Activated T-helper 1 cell treated with anti-CD3 and anti-CD28 coated beads, Interleukin-2, amount 50 U/mL, for 16 hours (primary cell): Measurements from ENCODE around the gene GPBP1L1.
"Not testable (repeated sequence)": the region's sequence is repeated elsewhere in the genome, so short reads cannot be mapped to it uniquely, and the experiment has no call there.

Source experiments
- DNase-seq, 2 donors: peaks; one replicate each; pipeline ENCODE4 v3.0.0-alpha.2; 2020; ENCODE audit warnings: low read depth in 1 of 2, low spot score in 1 of 2

GPBP1L1 gene

GRCh38 chr1:45682942-45683341, 3.4 kb downstream of the GPBP1L1 start:
- DNase-seq: no peak

- DNase-seq: no peak
Observed at GRCh38 chr1:45679123-45679522, 7.2 kb downstream of the GPBP1L1 start.

GRCh38 chr1:45678489-45678888, 7.8 kb downstream of the GPBP1L1 start:
- DNase-seq: no peak

GRCh38 chr1:45677751-45678245, 8.5 kb downstream of the GPBP1L1 start:
- DNase-seq: no peak

DNA sequence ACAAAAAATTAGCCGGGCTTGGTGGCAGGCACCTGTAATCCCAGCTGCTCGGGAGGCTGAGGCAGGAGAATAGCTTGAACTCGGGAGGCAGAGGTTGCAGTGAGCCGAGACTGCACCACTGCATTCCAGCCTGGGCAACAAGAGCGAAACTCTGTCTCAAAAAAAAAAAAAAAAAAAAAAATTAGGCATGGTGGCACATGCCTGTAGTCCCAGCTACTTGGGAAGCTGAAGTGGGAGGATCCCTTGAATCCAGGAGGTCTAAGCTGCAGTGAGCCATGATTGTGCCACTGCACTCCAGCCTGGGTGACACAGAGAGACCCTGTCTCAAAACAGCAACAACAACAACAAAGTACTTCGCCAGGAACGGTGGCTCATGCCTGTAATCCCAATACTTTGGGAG, 9.8 kb downstream of the GPBP1L1 start:
- DNase-seq: not testable (repeated sequence)

DNA sequence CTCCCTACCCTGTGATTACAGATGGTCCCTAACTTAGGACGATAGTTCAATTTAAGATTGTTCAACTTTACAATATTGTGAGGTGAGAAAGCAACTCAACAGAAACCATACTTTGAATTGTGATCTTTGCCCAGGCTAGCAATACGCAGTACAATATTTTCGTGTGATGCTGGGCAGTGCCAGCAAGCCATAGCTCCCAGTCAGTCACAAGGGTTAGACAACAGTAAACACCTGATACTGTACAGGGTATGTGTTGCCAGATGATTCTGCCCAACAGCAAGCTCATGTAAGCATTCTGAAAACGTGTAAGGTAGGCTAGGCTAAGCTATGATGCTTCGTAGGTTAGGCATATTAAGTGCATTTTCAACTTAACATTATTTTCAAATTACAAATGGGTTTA, 11.9 kb downstream of the GPBP1L1 start:
- DNase-seq: no peak

- DNase-seq: no peak
Observed at GRCh38 chr1:45673956-45674355, 12.4 kb downstream of the GPBP1L1 start.

GRCh38 chr1:45669859-45670655, 16.3 kb downstream of the GPBP1L1 start:
- DNase-seq: no peak

GRCh38 chr1:45669379-45669778, 17.0 kb downstream of the GPBP1L1 start:
- no peak for DNase-seq

DNA sequence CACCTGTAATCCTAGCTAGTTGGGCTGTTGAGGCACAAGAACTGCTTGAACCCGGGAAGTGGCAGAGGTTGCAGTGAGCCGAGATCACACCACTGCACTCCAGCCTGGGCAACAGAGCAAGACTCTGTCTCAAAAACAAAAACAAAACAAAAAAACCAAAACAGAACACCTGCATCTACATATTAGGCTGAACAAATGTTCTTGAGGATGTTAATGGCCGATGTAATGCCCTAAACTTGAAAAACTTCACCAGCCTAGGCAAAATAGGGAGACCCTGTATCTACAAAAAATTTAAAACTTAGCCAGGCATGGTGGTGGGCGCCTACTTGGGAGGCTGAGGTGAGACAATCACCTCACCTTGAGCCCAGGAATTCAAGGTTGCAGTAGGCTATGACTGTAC, 17.8 kb downstream of the GPBP1L1 start:
- no peak for DNase-seq

GRCh38 chr1:45667321-45668111, 18.8 kb downstream of the GPBP1L1 start:
- no peak for DNase-seq

- no peak for DNase-seq
Observed at GRCh38 chr1:45666836-45667235, 19.5 kb downstream of the GPBP1L1 start.

- DNase-seq: no peak
Observed at GRCh38 chr1:45660336-45660735, 26.0 kb downstream of the GPBP1L1 start.

- no peak for DNase-seq
Observed at GRCh38 chr1:45659222-45659621, 27.1 kb downstream of the GPBP1L1 start.

DNA sequence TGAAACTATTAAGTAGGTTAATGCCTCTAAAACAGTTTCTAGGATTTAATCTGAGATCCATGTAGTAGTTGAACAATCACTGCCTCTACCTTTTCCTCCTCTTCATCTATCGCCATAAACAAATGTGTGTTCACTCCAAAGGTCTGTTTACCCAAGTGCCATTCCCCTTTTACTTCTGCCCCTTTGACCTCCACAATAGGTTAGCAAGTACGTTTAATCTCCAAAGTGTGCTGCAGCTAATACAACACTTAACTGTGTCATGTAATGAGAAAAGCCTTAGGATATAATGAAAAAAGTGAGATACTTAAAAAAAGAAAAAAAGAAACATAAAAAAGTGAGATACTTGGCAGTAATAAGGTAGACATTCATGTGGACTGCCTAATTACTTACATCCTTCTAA, 28.2 kb downstream of the GPBP1L1 start:
- no peak for DNase-seq

DNA sequence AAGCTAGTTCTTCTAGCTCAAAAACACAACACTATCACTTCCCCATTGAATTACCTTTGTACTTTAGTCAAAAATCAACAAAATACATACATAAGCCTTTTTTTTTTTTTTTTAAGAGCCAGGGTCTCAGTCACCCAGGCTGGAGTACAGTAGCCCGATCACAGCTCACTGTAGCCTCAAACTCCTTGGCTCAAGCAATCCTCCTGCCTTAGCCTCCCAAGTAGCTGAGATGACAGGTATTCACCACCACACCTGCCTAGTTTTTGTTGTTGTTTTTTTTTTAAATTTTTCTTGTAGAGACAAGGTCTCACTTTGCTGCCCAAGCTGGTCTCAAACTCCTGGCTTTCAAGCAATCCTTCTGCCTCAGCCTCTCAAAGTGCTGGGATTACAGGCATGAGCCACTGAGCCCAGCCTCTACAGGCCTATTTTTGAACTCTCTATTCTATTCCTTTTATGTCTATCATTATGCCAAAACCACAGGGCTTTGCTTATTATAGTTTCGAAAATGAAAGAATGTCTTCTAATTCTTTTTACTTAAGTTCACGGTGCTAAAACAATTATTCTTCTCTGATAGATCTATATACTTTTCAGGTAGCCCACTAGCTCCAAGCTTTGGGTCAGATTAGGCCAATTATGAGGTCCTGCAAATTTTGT, 29.6 kb downstream of the GPBP1L1 start:
- no peak for DNase-seq

DNA sequence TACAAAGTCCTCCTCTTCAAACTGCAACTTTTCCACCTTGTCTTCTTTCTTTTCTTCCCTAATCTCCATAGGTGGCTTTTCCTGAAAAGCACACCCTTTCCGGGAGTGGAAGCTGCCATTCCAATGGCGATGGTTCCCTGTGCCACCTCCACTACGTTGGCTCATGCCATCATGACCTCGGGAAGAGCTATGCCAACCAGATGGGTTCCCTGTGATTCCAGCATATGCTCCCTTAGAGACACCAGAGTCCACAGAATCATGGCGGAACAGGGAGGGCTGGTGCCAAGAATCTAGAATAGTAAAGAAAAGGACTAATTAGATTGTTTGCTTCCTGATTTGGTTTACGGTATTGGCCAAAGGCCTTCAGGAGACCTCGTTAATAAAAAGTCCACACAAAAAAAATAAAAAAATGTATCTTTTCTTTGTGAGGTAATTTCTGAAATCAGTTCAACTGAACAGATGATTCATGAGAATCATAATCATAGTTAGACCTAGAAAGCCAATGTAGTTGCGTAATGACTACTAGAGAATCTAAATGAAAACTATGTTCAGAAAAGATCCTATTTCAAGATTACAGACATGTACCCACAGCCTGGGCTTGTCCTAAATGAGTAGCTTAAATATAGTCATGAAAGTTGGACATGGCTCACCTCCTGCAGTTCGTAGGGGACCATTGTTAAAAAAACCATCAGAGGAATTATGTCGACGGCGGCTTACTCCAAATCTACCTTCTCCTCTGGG, 31.6 kb downstream of the GPBP1L1 start:
- DNase-seq: no peak

- DNase-seq: no peak
Observed at GRCh38 chr1:45647248-45648021, 38.9 kb downstream of the GPBP1L1 start.

- DNase-seq: no peak
Observed at GRCh38 chr1:45644661-45645060, 41.7 kb downstream of the GPBP1L1 start.

- DNase-seq: no peak
Observed at GRCh38 chr1:45643978-45644377, 42.4 kb downstream of the GPBP1L1 start.
